Measurements from ENCODE around the gene HMGA1.

Gene HMGA1

DNA sequence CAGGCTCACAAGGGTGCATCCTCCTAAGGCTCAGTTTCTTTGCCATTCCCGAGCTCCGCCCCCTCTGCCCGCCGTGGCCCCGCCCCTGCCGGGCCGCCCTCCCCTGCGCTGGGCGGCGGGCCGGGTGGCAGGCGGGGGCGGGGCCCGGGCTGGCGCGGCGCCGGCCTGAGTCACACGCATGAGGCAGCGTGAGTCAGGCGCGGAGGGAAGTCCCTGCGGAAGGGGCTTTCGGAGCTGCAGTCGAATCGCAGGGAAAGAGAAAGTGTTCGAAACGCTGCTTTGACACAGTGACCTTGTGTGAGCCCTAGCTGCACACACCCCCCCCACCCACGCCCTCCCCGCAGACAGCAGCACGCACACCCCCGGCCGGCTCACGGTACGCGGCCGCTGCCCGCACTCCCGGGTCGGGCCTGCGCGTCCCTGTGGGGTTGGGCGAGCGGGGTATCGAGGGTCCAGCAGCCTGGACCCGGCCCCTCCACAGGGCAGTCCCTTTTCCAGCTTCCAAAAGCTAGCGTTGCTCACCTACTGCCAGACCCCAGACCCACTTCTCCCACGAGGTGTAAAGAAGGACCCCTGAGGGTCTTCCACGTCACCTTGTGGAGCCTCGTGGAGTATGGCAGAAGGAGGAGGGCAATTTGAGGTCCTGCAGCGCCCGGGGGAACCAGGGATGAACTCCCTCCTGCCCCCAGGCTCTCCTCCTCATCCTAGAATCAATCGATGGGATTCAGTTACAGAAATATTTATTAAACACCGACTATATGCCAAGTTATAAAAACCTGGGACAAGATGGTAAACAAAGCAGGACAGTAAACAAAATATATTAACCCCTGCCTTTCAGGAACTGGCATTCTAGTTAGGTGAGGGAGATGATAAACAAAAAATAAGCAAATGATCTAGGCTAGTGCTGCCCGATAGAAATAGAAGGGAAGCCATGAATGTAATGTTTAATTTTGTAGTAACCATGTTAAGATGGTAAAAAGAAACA is 12.4 kb upstream of the HMGA1 start:
- DNase-seq (ENCODE audit: low read depth in 2 of 2, low spot score in 1 of 2), result peak; percentile 75 to 90

- DNase-seq (ENCODE audit: low read depth in 2 of 2, low spot score in 1 of 2), result no peak
Measured at GRCh38 chr6:34225551-34225950, 11.1 kb upstream of the HMGA1 start.

- DNase-seq (ENCODE audit: low read depth in 2 of 2, low spot score in 1 of 2), result no peak
Measured at GRCh38 chr6:34226066-34226465, 10.6 kb upstream of the HMGA1 start.

DNA sequence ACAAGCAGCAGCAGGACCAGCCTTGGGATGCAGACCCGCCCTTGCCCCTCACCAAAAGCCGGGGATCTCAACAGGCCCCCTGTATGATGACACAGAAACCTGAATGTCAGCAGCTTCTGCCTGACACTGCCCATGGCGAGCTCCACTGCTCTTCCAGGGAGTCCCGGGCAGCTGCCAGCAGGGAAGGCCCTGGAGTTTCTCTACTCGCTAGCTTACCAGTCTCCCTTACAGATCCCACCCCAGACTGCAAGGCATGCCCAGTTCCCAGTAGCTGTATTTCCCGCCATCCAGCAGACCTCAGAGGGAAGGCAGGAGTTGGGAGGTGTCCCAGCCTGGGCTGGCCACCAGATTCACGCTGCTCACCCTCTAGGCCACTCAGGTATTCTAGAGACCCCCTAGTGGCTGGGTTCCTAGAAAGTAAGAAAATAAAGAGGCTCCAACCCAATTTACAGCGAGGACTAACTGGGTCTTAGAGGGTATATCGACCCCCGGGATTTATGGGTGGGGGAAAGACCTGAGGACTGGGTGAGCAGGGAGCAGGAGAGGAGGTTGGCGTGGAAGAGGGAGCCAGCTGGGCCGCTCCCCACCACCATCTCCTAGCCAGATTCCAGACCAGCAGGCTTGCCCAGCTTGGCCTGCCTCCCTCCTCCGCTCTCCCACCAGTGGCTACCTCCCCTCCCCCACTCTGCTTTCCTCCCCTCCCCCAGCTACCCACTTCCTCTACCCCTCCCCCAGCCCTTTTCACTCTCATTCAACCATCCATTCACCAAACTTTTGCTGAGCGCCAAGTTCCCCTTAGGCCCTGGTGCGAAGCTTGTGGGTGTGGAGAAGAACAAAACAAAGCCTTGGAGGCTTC is 9.7 kb upstream of the HMGA1 start:
- DNase-seq (ENCODE audit: low read depth in 2 of 2, low spot score in 1 of 2), result no peak

- no peak for DNase-seq (ENCODE audit: low read depth in 2 of 2, low spot score in 1 of 2)
Measured at GRCh38 chr6:34227761-34228421, 8.8 kb upstream of the HMGA1 start.

- DNase-seq (ENCODE audit: low read depth in 2 of 2, low spot score in 1 of 2), result no peak
Measured at GRCh38 chr6:34229877-34230276, 6.8 kb upstream of the HMGA1 start.

DNA sequence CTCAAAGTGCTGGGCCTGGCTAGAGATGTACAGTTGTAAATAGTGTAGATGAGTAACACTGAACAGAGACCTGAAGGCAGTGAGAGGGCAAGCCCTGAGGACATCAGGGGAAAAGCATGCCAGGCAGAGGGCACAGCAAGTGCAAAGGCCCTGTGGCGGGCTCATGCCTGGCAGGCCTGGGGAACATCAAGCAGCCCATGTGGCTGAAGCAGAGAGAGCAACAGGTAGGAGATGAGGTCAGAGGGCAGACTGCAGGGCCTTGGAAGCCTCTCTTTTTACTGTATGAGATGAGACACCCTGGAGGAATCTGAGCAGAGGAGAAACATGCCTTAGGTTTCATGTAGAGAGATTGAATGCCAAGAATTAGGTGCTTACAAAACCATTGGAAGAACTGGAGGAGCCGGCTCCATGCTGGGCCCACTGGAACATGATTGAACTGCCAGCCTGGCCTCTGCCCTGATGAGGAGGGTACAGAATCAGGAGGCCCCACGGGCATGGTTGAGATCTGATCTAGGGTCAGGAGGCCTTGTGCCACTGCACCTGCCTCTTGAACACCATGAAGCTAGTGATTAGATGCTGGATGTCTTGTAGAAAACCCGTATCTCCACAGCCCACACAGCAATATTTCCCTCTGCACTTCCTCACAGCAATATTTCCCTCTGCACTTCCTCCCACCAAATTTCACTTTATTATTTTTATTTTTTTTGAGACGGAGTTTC is 5.9 kb upstream of the HMGA1 start:
- no peak for DNase-seq (ENCODE audit: low read depth in 2 of 2, low spot score in 1 of 2)

DNA sequence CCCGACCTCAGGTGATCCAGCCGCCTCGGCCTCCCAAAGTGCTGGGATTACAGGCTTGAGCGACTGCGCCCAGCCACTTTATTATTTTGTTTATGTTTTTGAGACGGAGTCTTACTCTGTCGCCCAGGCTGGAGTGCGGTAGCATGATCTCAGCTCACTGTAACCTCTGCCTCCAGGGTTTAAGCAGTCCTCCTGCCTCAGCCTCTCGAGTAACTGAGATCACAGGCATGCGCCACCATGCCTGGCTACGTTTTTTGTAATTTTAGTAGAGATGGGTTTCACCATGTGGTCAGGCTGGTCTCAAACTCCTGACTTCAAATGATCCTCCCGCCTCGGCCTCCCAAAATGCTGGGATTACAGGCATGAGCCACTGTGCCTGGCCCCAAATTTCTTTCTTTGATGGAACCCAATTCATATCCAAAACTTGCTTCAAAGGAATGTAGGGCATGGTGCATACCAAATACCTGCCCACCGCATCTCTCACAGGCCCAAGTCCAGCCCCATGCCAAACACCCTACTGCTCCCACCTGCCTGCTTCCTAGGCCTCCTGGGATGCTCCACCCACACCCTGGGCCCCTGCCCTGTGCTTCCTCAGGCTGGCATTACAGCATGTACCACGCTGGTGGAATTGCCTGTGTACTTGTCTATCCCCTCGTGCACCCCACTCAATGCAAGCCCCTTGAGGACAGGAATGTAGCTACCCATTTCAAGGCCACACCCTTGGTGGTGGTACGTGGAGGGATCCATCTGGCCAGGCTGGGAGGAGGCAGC is 4.9 kb upstream of the HMGA1 start:
- no peak for DNase-seq (ENCODE audit: low read depth in 2 of 2, low spot score in 1 of 2)

DNA sequence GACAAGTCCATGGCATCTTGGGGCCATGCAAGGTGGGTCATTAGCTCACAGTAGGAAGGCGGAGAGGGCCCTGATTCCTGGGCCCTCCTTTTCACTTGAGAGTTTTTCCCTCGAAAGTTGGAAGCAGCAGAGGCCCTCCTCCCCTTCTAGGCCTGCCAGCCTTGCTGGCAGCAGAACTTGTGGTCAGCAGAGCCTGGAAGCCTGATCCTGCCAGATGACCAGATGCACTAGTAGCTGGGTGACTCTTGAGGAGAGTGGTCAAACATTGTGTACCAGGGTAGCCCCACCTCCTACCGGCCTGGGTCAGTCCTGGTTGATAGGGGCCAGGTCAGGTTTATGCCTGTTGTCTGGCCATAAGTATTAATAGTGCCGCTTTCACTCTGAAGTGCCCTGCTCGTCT is 3.8 kb upstream of the HMGA1 start:
- DNase-seq (ENCODE audit: low read depth in 2 of 2, low spot score in 1 of 2), result no peak

DNA sequence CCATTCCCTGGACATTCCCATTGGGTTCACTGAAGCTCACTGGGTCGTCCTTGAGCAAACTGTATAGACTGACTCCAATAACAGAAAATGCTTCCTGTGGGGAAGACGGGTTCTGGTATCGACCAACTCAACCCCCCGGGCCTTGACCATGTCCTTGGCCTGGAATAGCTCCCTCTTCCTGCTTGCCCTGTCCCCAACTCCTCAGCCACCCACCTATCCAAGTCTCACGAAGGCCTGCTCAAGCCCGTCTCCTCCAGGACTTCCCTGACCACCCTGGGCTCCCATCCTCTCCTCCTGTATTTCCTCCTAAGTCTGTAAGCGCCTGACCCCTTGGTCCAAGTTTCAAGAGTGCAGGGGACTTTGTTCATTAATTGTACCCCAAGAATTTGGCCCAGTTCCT is 2.8 kb upstream of the HMGA1 start:
- no peak for DNase-seq (ENCODE audit: low read depth in 2 of 2, low spot score in 1 of 2)

DNA sequence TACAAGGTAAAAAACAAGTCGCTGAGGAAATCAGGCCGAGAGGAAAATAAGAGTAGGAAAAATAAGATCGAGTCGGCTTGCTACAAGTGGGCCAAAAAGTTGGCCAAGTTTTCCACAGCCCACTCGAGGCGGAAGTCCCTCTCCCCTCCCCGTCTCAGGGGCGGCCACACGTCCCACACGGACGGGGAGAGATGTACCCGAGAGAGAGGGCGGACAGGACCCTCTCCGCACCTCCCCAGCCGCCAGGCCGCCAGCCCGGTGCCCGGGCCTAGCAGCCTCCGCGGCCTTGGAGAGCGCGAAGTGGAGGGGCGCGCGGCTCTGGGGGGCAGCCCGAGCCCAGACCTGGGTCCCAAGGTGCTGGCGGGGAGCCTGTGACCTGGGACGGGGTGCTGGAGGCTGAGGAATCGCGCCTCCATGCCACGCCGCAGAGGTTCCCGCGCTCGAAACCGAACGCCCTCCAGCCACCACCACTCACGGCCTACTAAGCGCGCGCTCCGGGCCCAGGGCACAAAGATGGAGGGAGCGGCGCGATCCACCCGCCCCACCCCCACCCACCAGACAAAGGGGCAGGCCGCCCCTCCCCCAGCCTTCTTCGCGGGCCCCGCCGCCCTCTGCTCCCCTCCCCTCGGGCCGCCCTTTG is 1.9 kb upstream of the HMGA1 start:
- DNase-seq (ENCODE audit: low read depth in 2 of 2, low spot score in 1 of 2), result no peak

- peak in 1 of 2 donors; percentile 63 for DNase-seq (ENCODE audit: low read depth in 2 of 2, low spot score in 1 of 2)
Measured at GRCh38 chr6:34235307-34236130, 1.2 kb upstream of the HMGA1 start.

GRCh38 chr6:34236131-34236442 is 586 bp upstream of the HMGA1 start:
- no peak for DNase-seq (ENCODE audit: low read depth in 2 of 2, low spot score in 1 of 2)

GRCh38 chr6:34237316-34237721 is 646 bp downstream of the HMGA1 start:
- DNase-seq (ENCODE audit: low read depth in 2 of 2, low spot score in 1 of 2), result no peak

- DNase-seq (ENCODE audit: low read depth in 2 of 2, low spot score in 1 of 2), result peak in 1 of 2 donors; percentile 49
Measured at GRCh38 chr6:34237722-34238584, 1.3 kb downstream of the HMGA1 start.

- no peak for DNase-seq (ENCODE audit: low read depth in 2 of 2, low spot score in 1 of 2)
Measured at GRCh38 chr6:34238585-34239499, 2.2 kb downstream of the HMGA1 start.

DNA sequence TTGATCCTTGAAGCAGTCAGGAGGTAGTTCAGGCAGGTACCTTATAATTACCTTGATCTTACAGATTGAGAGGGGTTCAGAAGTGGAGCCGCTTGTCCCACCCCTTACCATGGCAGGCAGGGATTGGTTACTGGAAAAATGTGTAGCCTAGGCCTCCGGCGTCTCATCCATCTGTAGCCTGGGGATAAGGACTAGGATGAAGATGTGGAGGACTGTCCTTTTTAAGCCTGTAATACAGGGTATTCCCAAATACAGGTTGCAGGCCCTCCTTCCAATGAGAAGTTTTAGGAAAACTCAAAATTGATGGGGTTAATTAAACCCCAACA is 2.8 kb downstream of the HMGA1 start:
- DNase-seq (ENCODE audit: low read depth in 2 of 2, low spot score in 1 of 2), result no peak
